ENCODE data around the gene AQP7.
"Not testable (repeated sequence)": the region's sequence is repeated elsewhere in the genome, so short reads cannot be mapped to it uniquely, and the experiment has no call there.

AQP7 gene

DNA sequence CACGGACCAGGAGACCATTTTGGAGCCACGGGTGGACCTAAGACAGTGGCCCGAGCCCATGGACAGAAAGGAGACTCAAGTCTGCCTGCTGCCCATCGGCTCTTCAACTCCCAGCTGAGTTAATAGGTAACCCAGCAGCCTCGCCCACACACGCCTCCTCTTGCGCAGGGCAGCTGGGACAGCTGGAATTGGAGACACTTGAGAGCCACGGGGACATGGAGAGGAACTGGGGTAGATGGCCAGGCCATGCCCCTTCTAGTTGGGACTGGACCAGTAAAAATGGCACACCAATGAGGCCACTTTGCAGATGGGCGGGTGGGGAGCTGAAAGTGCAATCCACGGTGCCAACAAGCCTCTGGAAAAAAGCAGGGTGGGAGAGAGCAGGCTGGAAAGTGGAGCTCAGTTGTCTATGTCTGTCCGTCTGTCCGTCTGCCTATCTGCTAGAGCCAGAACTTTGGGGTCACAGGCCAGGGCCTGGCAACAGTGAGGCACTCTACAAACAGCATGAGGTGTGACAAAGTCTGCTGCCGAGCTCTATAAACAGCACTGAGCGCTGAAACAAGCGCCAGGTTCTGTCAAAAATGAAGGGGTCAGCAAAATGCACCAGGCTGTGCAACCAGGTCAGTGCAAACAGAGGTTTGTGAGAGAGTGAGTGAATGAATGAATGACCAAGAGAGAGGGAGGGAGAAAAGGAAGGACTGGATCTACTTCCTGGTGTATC, 7.0 kb downstream of the AQP7 start:
- DNase-seq (ENCODE audit: extremely low spot score); POLR2A ChIA-PET: not testable (repeated sequence)
- CTCF ChIA-PET, result interaction anchor here (1.2 kb wide), 3 partner anchors 8 to 71 kb away, joined by 3 to 5 read pairs (median 4); no protein-coding TSS in a partner anchor

DNA sequence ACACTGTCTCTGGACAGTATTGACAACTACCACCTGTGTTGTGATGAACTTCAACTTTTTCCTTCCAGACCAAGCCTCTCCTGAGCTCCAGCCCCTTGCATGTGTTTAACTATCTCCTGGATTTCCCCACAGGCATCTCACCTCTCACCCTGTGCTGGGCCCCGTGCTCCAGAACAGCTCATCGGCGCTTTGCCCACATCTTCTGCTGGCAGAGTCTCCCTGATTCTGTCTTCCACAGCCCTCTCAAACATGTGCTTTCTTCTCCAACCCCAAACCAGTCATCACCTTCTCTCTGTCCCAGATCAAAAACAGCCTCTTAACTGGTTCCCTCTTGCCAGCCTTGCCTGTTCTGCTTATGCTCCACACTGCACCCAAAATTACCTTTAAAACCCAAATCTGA, 8.4 kb downstream of the AQP7 start:
- POLR2A ChIA-PET, result not testable (repeated sequence)
- CTCF ChIA-PET, result interaction anchor here (1.2 to 2.3 kb wide), 2 partner anchors 21 to 73 kb away, joined by 3 to 10 read pairs; no protein-coding TSS in a partner anchor

DNA sequence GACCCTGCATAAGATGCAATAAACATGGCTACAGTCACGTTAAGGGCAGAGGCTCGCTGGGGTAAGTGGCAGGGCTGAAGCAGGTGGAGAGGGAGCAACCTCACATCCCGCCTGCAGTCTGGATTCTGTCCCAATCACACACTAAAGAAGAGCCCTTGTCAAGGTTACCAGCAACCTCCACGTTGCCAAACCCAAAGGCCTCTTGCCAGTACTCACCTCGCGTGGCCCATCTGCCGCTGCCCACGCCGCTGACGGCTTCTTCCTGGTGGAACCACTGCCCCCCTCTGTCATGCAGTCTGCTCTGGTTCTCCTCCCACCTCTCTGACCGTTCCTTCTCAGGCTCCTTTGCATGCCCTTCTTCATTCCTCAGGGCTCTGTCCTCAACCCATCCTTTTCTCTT, 8.8 kb downstream of the AQP7 start:
- ChIA-PET CTCF (interaction anchor here (0.7 to 3.6 kb wide), 4 partner anchors 9 to 74 kb away, joined by 3 to 16 read pairs (median 6); no protein-coding TSS in a partner anchor), POLR2A (no interaction called here)
- DNase-seq (ENCODE audit: extremely low spot score), result no peak
- TF ChIP-seq, protein P1, sequence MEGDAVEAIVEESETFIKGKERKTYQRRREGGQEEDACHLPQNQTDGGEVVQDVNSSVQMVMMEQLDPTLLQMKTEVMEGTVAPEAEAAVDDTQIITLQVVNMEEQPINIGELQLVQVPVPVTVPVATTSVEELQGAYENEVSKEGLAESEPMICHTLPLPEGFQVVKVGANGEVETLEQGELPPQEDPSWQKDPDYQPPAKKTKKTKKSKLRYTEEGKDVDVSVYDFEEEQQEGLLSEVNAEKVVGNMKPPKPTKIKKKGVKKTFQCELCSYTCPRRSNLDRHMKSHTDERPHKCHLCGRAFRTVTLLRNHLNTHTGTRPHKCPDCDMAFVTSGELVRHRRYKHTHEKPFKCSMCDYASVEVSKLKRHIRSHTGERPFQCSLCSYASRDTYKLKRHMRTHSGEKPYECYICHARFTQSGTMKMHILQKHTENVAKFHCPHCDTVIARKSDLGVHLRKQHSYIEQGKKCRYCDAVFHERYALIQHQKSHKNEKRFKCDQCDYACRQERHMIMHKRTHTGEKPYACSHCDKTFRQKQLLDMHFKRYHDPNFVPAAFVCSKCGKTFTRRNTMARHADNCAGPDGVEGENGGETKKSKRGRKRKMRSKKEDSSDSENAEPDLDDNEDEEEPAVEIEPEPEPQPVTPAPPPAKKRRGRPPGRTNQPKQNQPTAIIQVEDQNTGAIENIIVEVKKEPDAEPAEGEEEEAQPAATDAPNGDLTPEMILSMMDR (IDR thresholded peaks at IDR 0.05; ENCODE audit: control extremely low read depth, extremely low read depth, low read depth, missing control alignments), result no peak

More for the DNA sequence above, 8.4 kb downstream of the AQP7 start:
- DNase-seq (ENCODE audit: extremely low spot score), result not testable (repeated sequence)

DNA sequence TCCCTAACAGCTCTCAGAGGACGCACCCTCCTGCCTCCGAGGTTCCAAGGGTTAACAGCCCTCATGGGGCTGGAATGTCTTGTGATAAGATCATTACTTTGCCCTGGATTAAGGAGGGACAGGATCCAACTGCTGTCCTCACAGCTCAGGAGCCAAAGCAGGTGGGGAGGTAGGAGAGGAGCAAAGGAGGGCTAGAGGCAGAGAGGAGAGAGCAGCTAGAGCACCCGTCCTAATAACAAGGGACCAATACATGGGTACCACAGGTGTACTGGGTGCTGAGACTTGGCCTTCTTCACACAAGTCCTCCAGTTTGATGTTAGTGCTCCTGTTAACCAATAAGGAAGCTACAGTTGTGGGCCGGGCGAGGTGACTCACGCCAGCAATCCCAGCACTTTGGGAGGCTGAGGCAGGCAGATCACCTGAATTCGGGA, 9.8 kb downstream of the AQP7 start:
- DNase-seq (ENCODE audit: extremely low spot score); POLR2A ChIA-PET: not testable (repeated sequence)
- CTCF ChIA-PET, result interaction anchor here (1.2 to 3.6 kb wide), 3 partner anchors 18 to 75 kb away, joined by 3 to 16 read pairs (median 10); no protein-coding TSS in a partner anchor

DNA sequence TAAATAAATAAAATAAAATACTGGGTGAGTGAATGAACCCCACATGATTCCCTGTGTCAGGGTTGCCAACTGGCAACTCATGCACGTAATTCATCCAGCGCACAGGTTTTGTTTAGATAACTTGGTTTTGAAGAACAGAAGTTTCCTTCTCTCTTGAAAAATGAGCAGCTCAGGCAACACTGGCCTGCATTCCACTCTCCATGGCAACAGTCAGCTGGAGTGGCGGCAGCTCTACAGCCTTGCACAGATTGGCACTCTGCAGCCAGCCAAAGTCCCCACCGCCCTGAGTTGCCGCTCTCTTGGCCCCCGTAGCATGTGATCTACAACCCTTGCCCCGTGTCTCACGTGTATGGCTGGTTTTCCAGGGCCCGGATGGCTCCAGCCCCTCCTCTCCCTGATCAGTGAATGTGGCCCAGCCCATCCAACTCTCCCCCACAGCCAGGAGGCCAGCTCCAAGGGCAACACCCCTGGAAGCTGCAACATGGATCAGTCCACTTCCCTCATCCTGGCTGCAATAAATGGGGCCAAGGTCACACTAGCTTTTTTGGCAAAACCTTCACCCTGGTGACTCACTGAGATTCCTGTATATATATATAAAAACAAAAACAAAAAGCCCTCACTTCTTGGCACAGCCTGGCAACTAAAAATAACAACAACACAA, 11.1 kb downstream of the AQP7 start:
- CTCF ChIA-PET, result interaction anchor here (3.6 kb wide), 1 partner anchor 17 kb away, joined by 16 read pairs; no protein-coding TSS in a partner anchor
- DNase-seq (ENCODE audit: extremely low spot score); POLR2A ChIA-PET: not testable (repeated sequence)

DNA sequence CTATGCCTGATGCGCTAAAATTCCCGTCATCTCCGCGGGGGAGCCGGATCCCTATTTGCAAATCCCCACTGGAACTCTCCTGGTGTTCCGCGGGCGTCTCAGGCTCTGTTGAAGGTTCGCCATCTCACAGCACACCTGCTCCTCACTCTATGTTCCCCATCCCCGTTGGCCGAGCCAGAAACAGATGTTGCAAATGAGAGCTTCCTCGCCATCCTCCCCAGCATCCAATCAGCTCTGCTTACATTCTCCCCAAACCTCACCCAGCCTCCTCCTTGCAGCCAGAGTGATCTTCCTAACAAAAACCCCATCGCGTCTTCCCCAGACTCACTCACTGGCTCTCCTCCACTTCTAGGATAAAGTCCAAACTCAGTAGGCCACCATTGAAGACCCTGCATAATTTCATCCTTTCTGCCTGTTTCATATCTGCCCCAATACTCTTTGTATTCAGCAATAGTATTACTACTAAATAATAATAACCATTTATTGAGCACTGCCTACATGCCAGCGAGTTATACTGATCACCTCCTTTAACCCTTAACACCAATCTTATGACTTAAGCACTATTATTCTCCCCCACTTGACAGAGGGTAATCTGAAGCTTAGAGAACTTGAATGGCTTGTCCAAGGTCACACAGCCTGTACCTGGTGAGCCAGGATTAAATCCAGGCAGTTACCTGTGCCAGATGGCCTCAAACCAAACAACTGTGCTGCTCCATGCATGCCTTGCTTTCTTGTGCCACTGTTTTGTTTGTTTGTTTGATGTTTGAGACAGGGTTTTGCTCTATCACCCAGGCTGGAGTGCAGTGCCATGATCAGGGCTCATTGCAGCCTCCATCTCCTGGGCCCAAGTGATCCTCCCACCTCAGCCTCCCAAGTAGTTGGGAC, 14.0 kb downstream of the AQP7 start:
- DNase-seq (ENCODE audit: extremely low spot score), result no peak
- ChIA-PET CTCF (interaction anchor here (0.6 to 1.5 kb wide), 2 partner anchors 13 to 78 kb away, joined by 4 read pairs; no protein-coding TSS in a partner anchor), POLR2A (interaction anchor here (0.6 kb wide), 1 partner anchor 23 kb away, joined by 3 read pairs; no protein-coding TSS in a partner anchor)
- TF ChIP-seq, protein P1 (IDR thresholded peaks at IDR 0.05; ENCODE audit: control extremely low read depth, extremely low read depth, low read depth, missing control alignments), result no peak

DNA sequence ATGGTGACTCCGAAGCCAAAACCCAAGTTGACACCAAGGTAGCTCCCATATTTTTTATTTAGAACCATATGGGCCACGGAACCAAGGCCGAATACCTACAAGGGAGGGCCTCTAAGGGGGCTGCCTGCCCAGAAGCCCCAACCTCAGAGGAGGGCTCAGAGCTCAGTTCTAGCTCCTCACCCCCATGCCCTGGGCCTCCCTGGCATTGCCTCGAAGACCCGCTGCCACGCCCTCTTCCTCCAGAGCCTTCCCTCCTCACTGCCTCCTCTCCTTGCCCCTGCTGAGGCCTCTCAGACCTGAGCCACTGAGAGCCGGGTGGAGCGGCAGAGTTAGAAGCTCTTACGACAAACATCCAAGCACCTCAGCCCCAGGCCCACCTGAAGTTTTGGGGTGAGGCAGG, 15.4 kb downstream of the AQP7 start:
- POLR2A ChIA-PET; DNase-seq (ENCODE audit: extremely low spot score): not testable (repeated sequence)
- CTCF ChIA-PET, result interaction anchor here (0.6 kb wide), 1 partner anchor 747 kb away, joined by 3 read pairs; no protein-coding TSS in a partner anchor

DNA sequence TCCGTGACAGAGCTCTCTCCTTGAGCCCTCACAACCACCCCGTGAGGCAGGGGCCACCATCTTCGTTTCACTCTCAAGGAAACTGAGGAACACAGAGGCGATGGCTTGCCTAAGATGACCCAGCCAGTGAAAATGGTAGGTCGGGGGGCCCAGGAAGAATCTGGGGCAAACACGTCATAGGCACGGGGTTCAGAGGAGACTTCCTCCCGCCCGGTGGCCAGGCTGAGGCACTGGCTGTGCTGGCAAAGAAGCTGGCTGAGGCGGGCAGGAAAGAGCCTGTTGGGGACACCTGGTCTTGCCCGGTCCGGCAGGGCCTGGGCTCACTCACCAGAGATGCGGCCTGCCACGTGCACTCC, 15.7 kb downstream of the AQP7 start:
- CTCF ChIA-PET, result not testable (repeated sequence)

DNA sequence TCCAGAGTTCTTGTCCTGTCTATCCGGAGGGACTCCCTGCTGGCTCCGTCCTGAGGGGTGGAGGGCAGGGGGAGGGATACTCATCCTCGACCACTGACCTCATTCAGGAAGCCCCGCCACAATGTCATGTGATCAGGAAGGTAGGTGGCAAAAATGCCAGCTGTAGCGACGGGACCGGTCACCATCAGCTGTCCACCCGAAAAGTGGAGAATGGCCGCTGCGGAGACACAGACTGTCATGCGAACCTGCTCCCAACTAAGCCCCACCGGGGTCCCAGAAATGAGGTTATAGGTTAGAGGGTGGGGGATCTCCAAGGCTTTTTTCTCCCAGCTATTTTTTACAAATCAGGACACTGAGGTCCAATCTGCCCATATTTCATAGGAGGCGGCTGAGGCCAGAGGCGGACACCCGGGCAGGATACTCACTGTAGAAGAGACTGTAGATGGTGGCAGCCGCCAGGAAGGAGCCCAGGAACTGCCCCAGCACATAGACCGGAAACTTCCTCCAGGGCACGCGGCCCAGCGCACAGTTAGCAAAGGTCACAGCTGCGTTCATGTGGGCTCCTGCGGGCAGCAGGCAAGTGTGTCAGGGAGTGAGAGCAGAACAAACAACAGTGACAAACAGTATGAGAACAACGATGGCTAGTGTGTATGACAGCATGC, 16.3 kb downstream of the AQP7 start:
- POLR2A ChIA-PET; CTCF ChIA-PET; DNase-seq (ENCODE audit: extremely low spot score): not testable (repeated sequence)

More for the DNA sequence above, 15.7 kb downstream of the AQP7 start:
- POLR2A ChIA-PET; DNase-seq (ENCODE audit: extremely low spot score): not testable (repeated sequence)

DNA sequence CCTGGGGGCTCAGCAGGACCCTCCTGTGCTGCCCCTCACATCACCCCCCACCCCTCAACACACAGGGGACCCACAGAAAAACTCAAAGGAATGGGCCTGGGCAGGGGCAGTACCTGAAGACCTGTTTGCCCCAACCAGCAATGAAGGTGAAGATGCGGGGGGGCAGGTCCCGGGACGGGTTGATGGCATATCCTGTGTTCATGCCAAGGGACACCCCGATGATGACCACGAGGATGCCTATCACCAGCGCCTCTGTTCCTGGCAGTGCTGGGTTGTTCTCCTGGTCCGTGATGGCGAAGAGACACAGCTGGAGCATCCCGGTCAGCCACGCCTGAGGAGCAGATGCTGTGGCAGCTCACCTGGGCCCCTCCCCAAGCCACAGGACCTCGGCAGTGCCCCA, 16.8 kb downstream of the AQP7 start:
- DNase-seq (ENCODE audit: extremely low spot score); CTCF ChIA-PET; POLR2A ChIA-PET: not testable (repeated sequence)

DNA sequence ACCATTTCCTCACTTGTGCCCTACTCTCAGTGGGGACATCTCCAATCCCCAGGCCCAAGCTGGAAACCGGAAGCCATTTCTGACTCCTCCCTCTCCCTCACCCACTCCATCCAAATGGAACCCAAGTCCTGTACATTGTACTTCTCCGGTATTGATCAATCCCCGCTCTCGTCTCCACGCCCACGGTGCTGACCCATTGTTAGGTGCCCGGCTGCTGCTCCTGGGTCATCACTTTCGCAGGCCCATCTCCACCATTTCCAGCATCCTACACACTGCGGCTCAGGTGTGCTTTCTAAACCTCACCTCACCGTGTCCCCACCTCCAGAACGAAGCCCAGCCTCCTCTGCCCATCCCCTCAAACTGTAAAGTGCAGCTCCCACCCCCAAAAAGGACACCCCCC, 19.0 kb downstream of the AQP7 start:
- DNase-seq (ENCODE audit: extremely low spot score); POLR2A ChIA-PET; CTCF ChIA-PET: not testable (repeated sequence)

DNA sequence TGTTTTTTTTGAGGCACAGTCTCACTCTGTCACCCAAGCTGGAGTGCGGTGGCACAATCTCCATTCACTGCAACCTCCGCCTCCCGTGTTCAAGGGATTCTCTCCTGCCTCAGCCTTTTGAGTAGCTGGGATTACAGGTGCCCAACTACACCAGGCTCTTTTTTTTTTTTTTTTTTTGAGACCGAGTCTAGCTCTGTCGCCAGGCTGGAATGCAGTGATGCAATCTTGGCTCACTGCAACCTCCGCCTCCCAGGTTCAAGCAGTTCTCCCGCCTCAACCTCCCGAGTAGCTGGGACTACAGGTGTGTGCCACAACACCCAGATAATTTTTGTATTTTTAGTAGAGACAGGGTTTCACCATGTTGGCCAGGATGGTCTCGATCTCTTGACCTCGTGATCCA, 20.0 kb downstream of the AQP7 start:
- POLR2A ChIA-PET; DNase-seq (ENCODE audit: extremely low spot score): not testable (repeated sequence)
- CTCF ChIA-PET, result interaction anchor here (1.0 kb wide), 1 partner anchor 33 kb away, joined by 4 read pairs; no protein-coding TSS in a partner anchor
